Endothelial cell of umbilical vein (primary cell): ENCODE measurements around the gene PLIN5. TPM values are rescaled to one million over a fixed set of nuclear protein-coding genes. Genes with fewer than 3 reads are reported as not detected.
"Not testable (repeated sequence)": the region's sequence is repeated elsewhere in the genome, so short reads cannot be mapped to it uniquely, and the experiment has no call there.

Experiments
- BruUV-seq: library from RNA; stranded (reverse); fragments of 400-500 nt; replicated peaks from 2 replicates; lab custom pipeline; 2021; lab: Mats Ljungman, UMichigan
- CTCF ChIA-PET: fragments of 300-600, 350-600 bp; sonication (Branson Sonifier 250); formaldehyde crosslinking; loops from one replicate; lab custom pipeline; 2021; ENCODE audit warnings: antibody characterized with exemption, inconsistent platforms; lab: Charles Lee
- POLR2A ChIA-PET: fragments of 300-600, 350-600 bp; sonication (Branson Sonifier 250); formaldehyde crosslinking; loops from one replicate; lab custom pipeline; 2021; ENCODE audit warnings: antibody characterized with exemption, inconsistent platforms; lab: Charles Lee
- DNase-seq: peaks from one replicate; pipeline ENCODE4 v3.0.0-alpha.2; 2011; ENCODE audit warnings: low read depth, low spot score
- FAIRE-seq: peaks from 2 replicates; lab custom pipeline; 2011; peaks lifted over from hg19 to GRCh38; lab: Jason Lieb, UNC
- H2AFZ ChIP-seq: 2 replicates; pipeline ENCODE4 v1.6.0; 2012; ENCODE audit warnings: low read depth, low read length, control low read depth, inconsistent platforms
- H3K27ac ChIP-seq: 2 replicates; pipeline ENCODE4 v1.5.1; 2011; ENCODE audit warnings: low read depth, mild to moderate bottlenecking, control low read depth, low read length, moderate library complexity; ENCODE audit not compliant: insufficient read depth
- H3K27me3 ChIP-seq, 2 experiments: 2 replicates each; pipeline versions ENCODE4 v1.6.0 to v1.6.1; 2011; ENCODE audit warnings: low read length in 2 of 2, mixed read lengths in 1 of 2; ENCODE audit not compliant: control insufficient read depth in 2 of 2, insufficient read depth in 2 of 2
- H3K36me3 ChIP-seq, 2 experiments: 2 replicates in 1 of 2; 3 replicates in 1 of 2; pipeline ENCODE4 v1.5.1; 2011; ENCODE audit warnings: low read length in 2 of 2, mild to moderate bottlenecking in 1 of 2, moderate library complexity in 1 of 2; ENCODE audit not compliant: control insufficient read depth in 2 of 2, insufficient read depth in 2 of 2; ENCODE audit errors: extremely low read depth in 1 of 2
- H3K4me1 ChIP-seq: 3 replicates; pipeline ENCODE4 v1.5.1; 2011; ENCODE audit warnings: mild to moderate bottlenecking, low read length; ENCODE audit not compliant: control insufficient read depth, insufficient read depth; ENCODE audit errors: extremely low read depth
- H3K4me2 ChIP-seq: 2 replicates; pipeline ENCODE4 v1.6.1; 2011; ENCODE audit warnings: low read length, control low read depth, mixed read lengths; ENCODE audit not compliant: insufficient read depth
- H3K4me3 ChIP-seq, 3 experiments: fragments of 200-600 bp in 1 of 3; sonication (generic), shearing (Covaris generic) in 1 of 3; replicated peaks in 1 of 3; 2 replicates each; pipeline ENCODE4 v1.5.1; 2011 to 2016; ENCODE audit warnings: control low read depth in 3 of 3, low read length in 3 of 3, mild to moderate bottlenecking in 2 of 3, inconsistent platforms in 1 of 3, low read depth in 1 of 3, moderate library complexity in 1 of 3; ENCODE audit not compliant: insufficient read depth in 1 of 3
- H3K79me2 ChIP-seq: 2 replicates; pipeline ENCODE4 v1.6.0; 2012; ENCODE audit warnings: low read length, inconsistent platforms; ENCODE audit not compliant: control insufficient read depth, insufficient read depth
- H3K9ac ChIP-seq: replicated peaks from 2 replicates; pipeline ENCODE3; 2011; ENCODE audit warnings: low read length, control low read depth; ENCODE audit not compliant: insufficient read depth; ENCODE audit errors: extremely low read depth
- H3K9me1 ChIP-seq: replicated peaks from 3 replicates; pipeline ENCODE4 v1.6.0; 2011; ENCODE audit warnings: mild to moderate bottlenecking, low read length; ENCODE audit not compliant: control insufficient read depth, insufficient read depth; ENCODE audit errors: extremely low read depth
- H3K9me3 ChIP-seq: replicated peaks from 2 replicates; pipeline ENCODE4 v1.5.1; 2012; ENCODE audit warnings: low read length, inconsistent platforms; ENCODE audit not compliant: control insufficient read depth, insufficient read depth
- H4K20me1 ChIP-seq: replicated peaks from 2 replicates; pipeline ENCODE3; 2011; ENCODE audit warnings: mild to moderate bottlenecking, low read length; ENCODE audit not compliant: control insufficient read depth, insufficient read depth; ENCODE audit errors: extremely low read depth
- EZH2 ChIP-seq: IDR thresholded peaks from 2 replicates; pipeline ENCODE4 v1.6.1; 2012; ENCODE audit warnings: borderline replicate concordance, low read depth, mild to moderate bottlenecking, moderate library complexity, low read length, inconsistent platforms; ENCODE audit not compliant: severe bottlenecking
- FOS ChIP-seq: IDR thresholded peaks from 2 replicates; pipeline ENCODE4 v1.6.1; 2011; ENCODE audit warnings: mild to moderate bottlenecking, low read length, moderate library complexity, borderline replicate concordance; ENCODE audit not compliant: insufficient read depth
- GATA2 ChIP-seq: IDR thresholded peaks from 2 replicates; pipeline ENCODE4 v1.7.0; 2011; ENCODE audit warnings: low read depth, mild to moderate bottlenecking, moderate library complexity, mixed read lengths, low read length; ENCODE audit not compliant: insufficient read length, insufficient read depth
- JUN ChIP-seq: IDR thresholded peaks from 2 replicates; pipeline ENCODE4 v1.6.1; 2011; ENCODE audit warnings: borderline replicate concordance, low read depth; ENCODE audit not compliant: insufficient read length, insufficient read depth
- MYC ChIP-seq: IDR thresholded peaks from one replicate; pipeline ENCODE4 v1.6.1; 2011; ENCODE audit warnings: mild to moderate bottlenecking, low read depth, low read length
- POLR2A ChIP-seq: IDR thresholded peaks from 2 replicates; pipeline ENCODE4 v1.6.1; 2012; ENCODE audit warnings: low read depth, mild to moderate bottlenecking, control low read depth, low read length
- POLR2AphosphoS5 ChIP-seq: IDR thresholded peaks from 2 replicates; pipeline ENCODE4 v1.6.1; 2012; ENCODE audit warnings: low read depth, mild to moderate bottlenecking, control low read depth, low read length, moderate library complexity; ENCODE audit not compliant: insufficient read depth
- dilution Hi-C: fragments of 300-500 bp; cut with MboI; formaldehyde crosslinking; loops from one replicate; pipeline ENCODE4 v1.15.0; 2019; ENCODE audit warnings: low sequenced_read_pairs; ENCODE audit not compliant: extremely low pct_ligation_motif_present
- intact Hi-C: fragments of 100-400 bp; cut with micrococcal nuclease; formaldehyde crosslinking; loops from one replicate; pipeline ENCODE4 v1.10.0; 2022
- polyA plus RNA-seq, 4 experiments: library from polyadenylated mRNA; depleted of rRNA in 3 of 4; stranded (reverse) in 3 of 4; unstranded in 1 of 4; fragments of >200 nt; gene quantifications; 2 replicates each; pipeline versions ENCODE4 v1.2.1 to v1.2.3, GENCODE V29; 2011 to 2012; ENCODE audit warnings: missing spikeins in 1 of 4
- total RNA-seq: library from RNA; stranded (reverse); gene quantifications from 2 replicates; pipeline ENCODE4 v1.2.3, GENCODE V29; 2021
- TF ChIP-seq, protein P1 (sequence below): IDR thresholded peaks from 2 replicates; pipeline ENCODE4 v1.6.1; 2011; ENCODE audit not compliant: insufficient read depth, insufficient read length
- TF ChIP-seq, protein P2 (sequence below), 2 donors: IDR thresholded peaks; 1 replicate in 1 of 2; 2 replicates in 1 of 2; pipeline ENCODE4 v1.5.1; 2011; ENCODE audit warnings: low read length in 2 of 2, mild to moderate bottlenecking in 2 of 2, moderate library complexity in 2 of 2, control low read depth in 1 of 2, inconsistent platforms in 1 of 2, low read depth in 1 of 2; ENCODE audit not compliant: insufficient read depth in 1 of 2; ENCODE audit errors: extremely low read depth in 1 of 2

The PLIN5 gene
- total and polyA plus RNA-seq, 2 donors (not counting 3 experiments of a cell fraction or from before 2014, with no cell fraction given), result 0.17 to 0.24 TPM

DNA sequence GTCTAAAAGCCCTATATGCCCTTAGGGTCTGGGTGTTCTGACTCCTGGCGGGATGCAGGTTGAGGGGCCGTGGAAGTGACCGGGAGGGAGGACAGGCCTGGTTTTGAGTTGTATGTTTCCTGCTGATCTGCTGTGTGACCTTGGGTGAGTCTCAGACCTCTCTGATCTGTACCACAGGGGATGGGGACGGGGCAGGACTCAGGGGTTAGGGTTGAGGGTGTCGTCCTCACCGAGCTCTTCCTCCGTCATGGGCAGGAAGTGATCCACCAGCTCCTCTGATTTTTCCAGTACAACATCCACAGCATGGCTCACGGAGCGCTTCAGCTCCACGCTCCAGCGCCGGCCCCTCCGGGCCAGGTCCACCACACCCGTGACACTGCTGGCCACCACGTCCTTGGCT, 6.2 kb downstream of the PLIN5 start:
- Histone ChIP-seq H3K27me3 (no peaks in the 10 kb centered on the region), H3K4me1 (no peaks in the 10 kb centered on the region), H2AFZ (no peak overlapping the region), H3K9me3 (no peaks in the 10 kb centered on the region), H3K9ac (no peak overlapping the region), H3K9me1 (no peaks in the 10 kb centered on the region), H3K79me2 (no peaks in the 10 kb centered on the region), H3K4me3 (no peak overlapping the region), H4K20me1 (no peaks in the 10 kb centered on the region), H3K27ac (no peak overlapping the region), H3K4me2 (no peak overlapping the region), H3K36me3 (no peaks in the 10 kb centered on the region)
- TF ChIP-seq POLR2A (no peak), MYC (no peak), FOS (no peak), EZH2 (no peak), GATA2 (no peak), POLR2AphosphoS5 (no peak), JUN (no peak)
- TF ChIP-seq, protein P1, sequence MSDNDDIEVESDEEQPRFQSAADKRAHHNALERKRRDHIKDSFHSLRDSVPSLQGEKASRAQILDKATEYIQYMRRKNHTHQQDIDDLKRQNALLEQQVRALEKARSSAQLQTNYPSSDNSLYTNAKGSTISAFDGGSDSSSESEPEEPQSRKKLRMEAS, result no peak
- TF ChIP-seq, protein P2, sequence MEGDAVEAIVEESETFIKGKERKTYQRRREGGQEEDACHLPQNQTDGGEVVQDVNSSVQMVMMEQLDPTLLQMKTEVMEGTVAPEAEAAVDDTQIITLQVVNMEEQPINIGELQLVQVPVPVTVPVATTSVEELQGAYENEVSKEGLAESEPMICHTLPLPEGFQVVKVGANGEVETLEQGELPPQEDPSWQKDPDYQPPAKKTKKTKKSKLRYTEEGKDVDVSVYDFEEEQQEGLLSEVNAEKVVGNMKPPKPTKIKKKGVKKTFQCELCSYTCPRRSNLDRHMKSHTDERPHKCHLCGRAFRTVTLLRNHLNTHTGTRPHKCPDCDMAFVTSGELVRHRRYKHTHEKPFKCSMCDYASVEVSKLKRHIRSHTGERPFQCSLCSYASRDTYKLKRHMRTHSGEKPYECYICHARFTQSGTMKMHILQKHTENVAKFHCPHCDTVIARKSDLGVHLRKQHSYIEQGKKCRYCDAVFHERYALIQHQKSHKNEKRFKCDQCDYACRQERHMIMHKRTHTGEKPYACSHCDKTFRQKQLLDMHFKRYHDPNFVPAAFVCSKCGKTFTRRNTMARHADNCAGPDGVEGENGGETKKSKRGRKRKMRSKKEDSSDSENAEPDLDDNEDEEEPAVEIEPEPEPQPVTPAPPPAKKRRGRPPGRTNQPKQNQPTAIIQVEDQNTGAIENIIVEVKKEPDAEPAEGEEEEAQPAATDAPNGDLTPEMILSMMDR (IDR thresholded peaks at IDR 0.05; ENCODE audit: extremely low read depth in 1 of 2, insufficient read depth in 1 of 2, low read depth in 1 of 2, low read length in 2 of 2), result no peak
- ChIA-PET CTCF (no interaction called here), POLR2A (no interaction called here)
- no TSS peak for BruUV-seq
- intact Hi-C loops, result no loop called here
- FAIRE-seq (no peak), DNase-seq (no peak)
- dilution Hi-C loops, result no loop called here

DNA sequence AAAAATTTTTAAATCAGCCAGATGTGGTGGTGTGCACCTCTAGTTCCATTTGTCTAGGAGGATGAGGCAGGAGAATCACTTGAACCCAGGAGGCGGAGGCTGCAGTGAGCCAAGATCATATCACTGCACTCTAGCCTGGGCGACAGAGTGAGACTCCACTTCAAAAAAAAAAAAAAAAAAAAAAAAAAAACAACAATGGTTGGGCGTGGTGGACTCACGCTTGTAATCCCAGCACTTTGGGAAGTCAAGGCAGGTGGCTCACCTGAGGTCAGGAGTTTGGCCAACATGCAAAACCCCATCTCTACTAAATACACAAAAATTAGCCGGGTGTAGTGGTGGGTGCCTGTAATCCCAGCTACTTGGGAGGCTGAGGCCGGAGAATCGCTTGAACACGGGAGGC, 7.6 kb downstream of the PLIN5 start:
- POLR2A ChIA-PET, FAIRE-seq, H2AFZ ChIP-seq, intact Hi-C loops, H3K79me2 ChIP-seq, dilution Hi-C loops, DNase-seq, H3K4me3 ChIP-seq, H4K20me1 ChIP-seq, H3K9me1 ChIP-seq, H3K4me2 ChIP-seq, H3K27me3 ChIP-seq, H3K9ac ChIP-seq, H3K27ac ChIP-seq, H3K9me3 ChIP-seq, H3K36me3 ChIP-seq, H3K4me1 ChIP-seq, BruUV-seq: not testable (repeated sequence)
- CTCF ChIA-PET, result interaction anchor here (4.8 kb wide), 1 partner anchor 259 kb away, joined by 98 read pairs; no protein-coding TSS in a partner anchor
